WTC11 (cell line): ENCODE results near the gene SNCAIP. TPM values are rescaled to one million over a fixed set of nuclear protein-coding genes. Genes with fewer than 3 reads are reported as not detected.

ENCODE experiments used
- ATAC-seq: fragments of 200-7000 bp; cut with Tn5 transposase; 2 replicates; pipeline ENCODE4 v1.10.0; 2021; ENCODE audit warnings: mild to moderate bottlenecking, moderate library complexity
- CTCF ChIA-PET: fragments of 300-600 bp; sonication (Branson Sonifier 250); formaldehyde crosslinking; loops from one replicate; lab custom pipeline; 2021; ENCODE audit warnings: antibody characterized with exemption; lab: Charles Lee
- POLR2A ChIA-PET: fragments of 350-600 bp; sonication (Branson Sonifier 250); formaldehyde crosslinking; loops from one replicate; lab custom pipeline; 2021; ENCODE audit warnings: antibody characterized with exemption; lab: Charles Lee
- DNase-seq: peaks from one replicate; pipeline ENCODE4 v3.0.0; 2021; ENCODE audit warnings: low spot score
- H3K27ac Mint-ChIP-seq: 2 replicates; pipeline ENCODE4 v1.8.0; 2021; ENCODE audit warnings: mixed read lengths
- H3K27me3 Mint-ChIP-seq: 2 replicates; pipeline ENCODE4 v1.8.0; 2021; ENCODE audit warnings: low read depth, mild to moderate bottlenecking, moderate library complexity, mixed read lengths
- H3K36me3 Mint-ChIP-seq: 2 replicates; pipeline ENCODE4 v1.8.0; 2021; ENCODE audit warnings: mixed read lengths
- H3K4me1 Mint-ChIP-seq: 2 replicates; pipeline ENCODE4 v1.8.0; 2022; ENCODE audit warnings: mixed read lengths
- H3K4me3 Mint-ChIP-seq: 2 replicates; pipeline ENCODE4 v1.8.0; 2021; ENCODE audit warnings: mild to moderate bottlenecking, moderate library complexity, mixed read lengths
- H3K9me3 Mint-ChIP-seq: 2 replicates; pipeline ENCODE4 v1.8.0; 2021; ENCODE audit warnings: mixed read lengths
- CREB1 ChIP-seq: sonication (generic); formaldehyde crosslinking; IDR thresholded peaks from 2 replicates; pipeline ENCODE4 v1.8.0; 2023; ENCODE audit warnings: mild to moderate bottlenecking, missing genetic modification reagents
- E2F4 ChIP-seq: sonication (generic); formaldehyde crosslinking; IDR thresholded peaks from 2 replicates; pipeline ENCODE4 v1.8.1; 2022; ENCODE audit warnings: low read depth, mild to moderate bottlenecking, moderate library complexity, missing genetic modification reagents, borderline replicate concordance
- ESRRA ChIP-seq: sonication (generic); formaldehyde crosslinking; IDR thresholded peaks from 2 replicates; pipeline ENCODE4 v1.8.1; 2022; ENCODE audit warnings: mild to moderate bottlenecking, missing genetic modification reagents, borderline replicate concordance
- FOXJ3 ChIP-seq: sonication (generic); formaldehyde crosslinking; IDR thresholded peaks from 2 replicates; pipeline ENCODE4 v1.9.0; 2021; ENCODE audit warnings: missing genetic modification reagents, mild to moderate bottlenecking, borderline replicate concordance
- FOXP1 ChIP-seq: sonication (generic); formaldehyde crosslinking; IDR thresholded peaks from 2 replicates; pipeline ENCODE4 v1.8.0; 2022; ENCODE audit warnings: missing genetic modification reagents, mild to moderate bottlenecking, moderate library complexity, borderline replicate concordance
- NFATC4 ChIP-seq: fragments of 250-450 bp; sonication (Bioruptor Pico); IDR thresholded peaks from 2 replicates; pipeline ENCODE4 v1.9.0; 2021; ENCODE audit warnings: mild to moderate bottlenecking
- NR1H2 ChIP-seq: sonication (generic); formaldehyde crosslinking; IDR thresholded peaks from 2 replicates; pipeline ENCODE4 v1.9.0; 2021; ENCODE audit warnings: mild to moderate bottlenecking, moderate library complexity, missing genetic modification reagents
- SMAD3 ChIP-seq: sonication (generic); formaldehyde crosslinking; IDR thresholded peaks from 2 replicates; pipeline ENCODE4 v1.8.0; 2022; ENCODE audit warnings: missing genetic modification reagents, mild to moderate bottlenecking, borderline replicate concordance
- SP1 ChIP-seq: sonication (generic); formaldehyde crosslinking; conservative IDR thresholded peaks from 2 replicates; pipeline ENCODE4 v1.8.1; 2022; ENCODE audit warnings: missing genetic modification reagents
- TP53 ChIP-seq: sonication (generic); formaldehyde crosslinking; IDR thresholded peaks from 2 replicates; pipeline ENCODE4 v1.8.1; 2023; ENCODE audit warnings: mild to moderate bottlenecking, missing genetic modification reagents
- ZMAT4 ChIP-seq: fragments of 250-450 bp; sonication (Bioruptor Pico); IDR thresholded peaks from 2 replicates; pipeline ENCODE4 v1.9.0; 2021; ENCODE audit warnings: mild to moderate bottlenecking
- ZNF121 ChIP-seq: sonication (generic); formaldehyde crosslinking; IDR thresholded peaks from 2 replicates; pipeline ENCODE4 v1.8.0; 2023; ENCODE audit warnings: missing genetic modification reagents
- ZNF671 ChIP-seq: fragments of 250-450 bp; sonication (Bioruptor Pico); IDR thresholded peaks from 2 replicates; pipeline ENCODE4 v1.8.0; 2021; ENCODE audit warnings: mild to moderate bottlenecking
- ZSCAN18 ChIP-seq: fragments of 250-450 bp; sonication (Bioruptor Pico); IDR thresholded peaks from 2 replicates; pipeline ENCODE4 v2.1.2; 2022; ENCODE audit warnings: mild to moderate bottlenecking, moderate library complexity
- total RNA-seq: library from RNA; stranded (reverse); gene quantifications from 3 replicates; pipeline ENCODE4 v1.2.3, GENCODE V29; 2021
- TF ChIP-seq, protein P1 (sequence below): sonication (generic); formaldehyde crosslinking; IDR thresholded peaks from 2 replicates; pipeline ENCODE4 v1.8.0; 2023; ENCODE audit warnings: missing genetic modification reagents
- TF ChIP-seq, protein P2 (sequence below): sonication (generic); formaldehyde crosslinking; IDR thresholded peaks from 2 replicates; pipeline ENCODE4 v1.8.0; 2022; ENCODE audit warnings: mild to moderate bottlenecking, missing genetic modification reagents
- TF ChIP-seq, protein P3 (sequence below): sonication (generic); formaldehyde crosslinking; conservative IDR thresholded peaks from 2 replicates; pipeline ENCODE4 v1.8.1; 2022; ENCODE audit warnings: mild to moderate bottlenecking, missing genetic modification reagents
- TF ChIP-seq, protein P4 (sequence below): fragments of 250-450 bp; sonication (Bioruptor Pico); conservative IDR thresholded peaks from 2 replicates; pipeline ENCODE4 v1.9.0; 2021; ENCODE audit warnings: mild to moderate bottlenecking
- TF ChIP-seq, protein P5 (sequence below): sonication (generic); formaldehyde crosslinking; conservative IDR thresholded peaks from 2 replicates; pipeline ENCODE4 v1.8.1; 2023; ENCODE audit warnings: mild to moderate bottlenecking, low read depth, missing genetic modification reagents, moderate library complexity

The SNCAIP gene
- total RNA-seq, 1 experiment from 2014 or later, result 10.0 TPM

GRCh38 chr5:122436615-122437014 is 124.6 kb downstream of the SNCAIP start (continued):
- no peak for TF ChIP-seq ESRRA (CRISPR knock-in tag)
- no peak for TF ChIP-seq SP1

DNA sequence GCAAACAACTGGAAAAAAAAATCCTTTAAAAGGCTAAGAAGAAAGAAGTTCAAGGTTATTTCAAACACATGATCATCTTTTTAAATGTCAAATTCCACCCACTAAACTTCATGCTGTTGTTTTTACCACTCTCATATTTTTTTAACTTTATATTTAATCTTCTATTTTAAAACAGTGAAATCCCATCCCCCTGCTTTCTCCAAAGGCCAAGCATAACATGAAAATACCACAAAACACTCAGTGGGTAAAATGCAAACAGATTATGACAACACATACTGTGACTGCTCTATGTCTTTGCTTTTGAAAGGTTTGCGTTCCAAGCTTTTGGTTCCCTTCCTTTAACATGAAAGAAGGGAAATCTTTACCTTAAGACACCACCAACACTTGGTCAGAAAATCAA is 127.6 kb downstream of the SNCAIP start:
- Mint-ChIP-seq H3K4me1 (peaks cover 26% of the 10 kb centered on the region), H3K27me3 (no peaks in the 10 kb centered on the region), H3K36me3 (peaks cover 7% of the 10 kb centered on the region), H3K4me3 (no peak overlapping the region), H3K27ac (no peak overlapping the region), H3K9me3 (peaks cover 10% of the 10 kb centered on the region; the same call in 1 of the 2 replicates)
- ATAC-seq, result no peak
- CTCF ChIA-PET, result interaction anchor here (1.5 kb wide), 1 partner anchor 77 kb away, joined by 3 read pairs; no protein-coding TSS in a partner anchor
- TF ChIP-seq ZNF671 (CRISPR knock-in tag) (no peak), FOXP1 (CRISPR knock-in tag) (no peak), ZMAT4 (no peak), SMAD3 (no peak), TP53 (CRISPR knock-in tag) (no peak), FOXJ3 (CRISPR knock-in tag) (no peak), ZSCAN18 (no peak), NR1H2 (CRISPR knock-in tag) (no peak), ZNF121 (no peak), E2F4 (CRISPR knock-in tag) (no peak), CREB1 (CRISPR knock-in tag) (no peak), NFATC4 (CRISPR knock-in tag) (no peak)
- TF ChIP-seq, protein P1, sequence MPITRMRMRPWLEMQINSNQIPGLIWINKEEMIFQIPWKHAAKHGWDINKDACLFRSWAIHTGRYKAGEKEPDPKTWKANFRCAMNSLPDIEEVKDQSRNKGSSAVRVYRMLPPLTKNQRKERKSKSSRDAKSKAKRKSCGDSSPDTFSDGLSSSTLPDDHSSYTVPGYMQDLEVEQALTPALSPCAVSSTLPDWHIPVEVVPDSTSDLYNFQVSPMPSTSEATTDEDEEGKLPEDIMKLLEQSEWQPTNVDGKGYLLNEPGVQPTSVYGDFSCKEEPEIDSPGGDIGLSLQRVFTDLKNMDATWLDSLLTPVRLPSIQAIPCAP (CRISPR knock-in tag), result no peak
- TF ChIP-seq, protein P2, sequence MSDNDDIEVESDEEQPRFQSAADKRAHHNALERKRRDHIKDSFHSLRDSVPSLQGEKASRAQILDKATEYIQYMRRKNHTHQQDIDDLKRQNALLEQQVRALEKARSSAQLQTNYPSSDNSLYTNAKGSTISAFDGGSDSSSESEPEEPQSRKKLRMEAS (CRISPR knock-in tag), result no peak
- TF ChIP-seq, protein P3, sequence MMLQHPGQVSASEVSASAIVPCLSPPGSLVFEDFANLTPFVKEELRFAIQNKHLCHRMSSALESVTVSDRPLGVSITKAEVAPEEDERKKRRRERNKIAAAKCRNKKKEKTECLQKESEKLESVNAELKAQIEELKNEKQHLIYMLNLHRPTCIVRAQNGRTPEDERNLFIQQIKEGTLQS (CRISPR knock-in tag), result no peak
- TF ChIP-seq, protein P4, sequence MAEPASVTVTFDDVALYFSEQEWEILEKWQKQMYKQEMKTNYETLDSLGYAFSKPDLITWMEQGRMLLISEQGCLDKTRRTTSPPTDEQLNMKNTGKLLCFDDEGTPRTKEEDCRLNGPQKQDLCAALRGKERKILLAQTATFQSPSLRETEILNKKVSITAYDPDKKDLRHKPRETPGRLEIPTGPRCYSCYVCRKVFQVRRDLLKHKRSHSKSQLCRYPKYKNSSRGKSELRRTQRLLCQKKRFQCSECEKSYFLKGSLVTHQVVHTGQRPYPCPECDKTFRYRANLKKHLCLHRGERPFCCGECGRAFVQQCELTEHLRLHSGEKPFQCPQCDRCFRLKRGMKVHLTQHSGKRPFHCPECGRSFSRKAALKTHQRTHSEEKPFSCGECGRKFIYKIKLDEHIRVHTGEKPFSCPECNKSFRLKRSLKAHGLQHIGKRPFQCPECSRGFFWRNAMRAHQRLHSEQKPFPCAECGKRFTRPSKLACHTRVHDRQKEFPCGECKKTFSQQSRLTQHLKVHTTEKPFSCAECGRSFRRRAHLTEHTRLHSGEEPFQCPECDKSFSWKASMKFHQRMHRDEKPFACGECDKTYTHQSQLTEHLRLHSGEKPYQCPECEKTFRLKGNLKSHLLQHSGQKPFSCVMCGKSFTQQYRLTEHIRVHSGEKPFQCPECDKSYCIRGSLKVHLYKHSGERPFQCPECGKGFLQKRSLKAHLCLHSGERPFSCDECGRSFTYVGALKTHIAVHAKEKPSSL (CRISPR knock-in tag), result no peak
- TF ChIP-seq, protein P5, sequence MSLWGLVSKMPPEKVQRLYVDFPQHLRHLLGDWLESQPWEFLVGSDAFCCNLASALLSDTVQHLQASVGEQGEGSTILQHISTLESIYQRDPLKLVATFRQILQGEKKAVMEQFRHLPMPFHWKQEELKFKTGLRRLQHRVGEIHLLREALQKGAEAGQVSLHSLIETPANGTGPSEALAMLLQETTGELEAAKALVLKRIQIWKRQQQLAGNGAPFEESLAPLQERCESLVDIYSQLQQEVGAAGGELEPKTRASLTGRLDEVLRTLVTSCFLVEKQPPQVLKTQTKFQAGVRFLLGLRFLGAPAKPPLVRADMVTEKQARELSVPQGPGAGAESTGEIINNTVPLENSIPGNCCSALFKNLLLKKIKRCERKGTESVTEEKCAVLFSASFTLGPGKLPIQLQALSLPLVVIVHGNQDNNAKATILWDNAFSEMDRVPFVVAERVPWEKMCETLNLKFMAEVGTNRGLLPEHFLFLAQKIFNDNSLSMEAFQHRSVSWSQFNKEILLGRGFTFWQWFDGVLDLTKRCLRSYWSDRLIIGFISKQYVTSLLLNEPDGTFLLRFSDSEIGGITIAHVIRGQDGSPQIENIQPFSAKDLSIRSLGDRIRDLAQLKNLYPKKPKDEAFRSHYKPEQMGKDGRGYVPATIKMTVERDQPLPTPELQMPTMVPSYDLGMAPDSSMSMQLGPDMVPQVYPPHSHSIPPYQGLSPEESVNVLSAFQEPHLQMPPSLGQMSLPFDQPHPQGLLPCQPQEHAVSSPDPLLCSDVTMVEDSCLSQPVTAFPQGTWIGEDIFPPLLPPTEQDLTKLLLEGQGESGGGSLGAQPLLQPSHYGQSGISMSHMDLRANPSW, result no peak
- POLR2A ChIA-PET, result no interaction called here
- DNase-seq, result no peak
